Prostate gland (tissue), 2 donors: ENCODE data around the gene LIPE. TPM values are rescaled to one million over a fixed set of nuclear protein-coding genes. Genes with fewer than 3 reads are reported as not detected.

Experiments
- DNase-seq: peaks from one replicate; pipeline ENCODE4 v3.0.0-alpha.2; 2019; ENCODE audit warnings: low spot score
- H3K27ac ChIP-seq, 2 donors: fragments of 200-600 bp; sonication (generic); 2 replicates each; pipeline ENCODE4 v1.5.1; 2017 to 2019
- H3K27me3 ChIP-seq: fragments of 200-600 bp; sonication (generic); replicated peaks from 2 replicates; pipeline ENCODE4 v1.5.1; 2019; ENCODE audit not compliant: insufficient read depth
- H3K36me3 ChIP-seq, 2 donors: fragments of 200-600 bp; sonication (generic); 1 replicate in 1 of 2; 2 replicates in 1 of 2; pipeline versions ENCODE4 v1.5.1 to v1.8.1; 2017 to 2019
- H3K4me1 ChIP-seq: fragments of 200-600 bp; sonication (generic); replicated peaks from 2 replicates; pipeline ENCODE4 v1.5.1; 2019
- H3K4me3 ChIP-seq, 2 donors: fragments of 200-600 bp; sonication (generic); 2 replicates each; pipeline ENCODE4 v1.5.1; 2017 to 2019
- H3K9me3 ChIP-seq: fragments of 200-600 bp; sonication (generic); 2 replicates; pipeline ENCODE4 v1.5.1; 2017
- CTCF ChIP-seq, 4 experiments: fragments of 200-600 bp in 2 of 4; fragments of 450-650 bp in 2 of 4; sonication (generic) in 2 of 4; IDR thresholded peaks; 1 replicate in 3 of 4; 2 replicates in 1 of 4; pipeline ENCODE4 v1.5.1; 2016 to 2019; ENCODE audit warnings: antibody characterized with exemption in 4 of 4, mild to moderate bottlenecking in 2 of 4, moderate library complexity in 2 of 4
- POLR2A ChIP-seq: fragments of 450-650 bp; IDR thresholded peaks from one replicate; pipeline ENCODE4 v1.6.1; 2016; ENCODE audit warnings: antibody characterized with exemption, mild to moderate bottlenecking
- POLR2AphosphoS5 ChIP-seq: sonication (generic); formaldehyde crosslinking; IDR thresholded peaks from one replicate; pipeline ENCODE4 v1.6.1; 2017; ENCODE audit warnings: antibody characterized with exemption
- WGBS: methylation state at CpG from one replicate; pipeline ENCODE4 v1.1.5; 2018; 5-methylcytosine and 5-hydroxymethylcytosine counted together
- intact Hi-C: fragments of 100-400 bp; cut with DNase I; formaldehyde crosslinking; loops from one replicate; pipeline ENCODE4 v1.14.2; 2022
- total RNA-seq, 2 donors: library from RNA; depleted of rRNA; stranded (reverse); fragments of >200 nt; gene quantifications; one replicate each; pipeline ENCODE4 v1.1.0, GENCODE V29; 2016

The LIPE gene
- total RNA-seq, 2 donors from 2014 or later = 10.2 to 24.8 TPM

- no peak for TF ChIP-seq POLR2AphosphoS5
- no peak for TF ChIP-seq POLR2A
- TF ChIP-seq CTCF (IDR thresholded peaks at IDR 0.05) = no peak
- WGBS = 93% methylated on average over 10 of the region's 10 CpGs
- H3K27ac ChIP-seq = no peak overlapping the region
- H3K27me3 ChIP-seq = no peaks in the 10 kb centered on the region
- no peaks in the 10 kb centered on the region for H3K9me3 ChIP-seq
- intact Hi-C loops = no loop called here
- H3K36me3 ChIP-seq = no peaks in the 10 kb centered on the region
- DNase-seq = no peak
- H3K4me3 ChIP-seq = no peak overlapping the region
- H3K4me1 ChIP-seq = no peaks in the 10 kb centered on the region
Observed at GRCh38 chr19:42403586-42403985, 23.6 kb downstream of the LIPE start.

DNA sequence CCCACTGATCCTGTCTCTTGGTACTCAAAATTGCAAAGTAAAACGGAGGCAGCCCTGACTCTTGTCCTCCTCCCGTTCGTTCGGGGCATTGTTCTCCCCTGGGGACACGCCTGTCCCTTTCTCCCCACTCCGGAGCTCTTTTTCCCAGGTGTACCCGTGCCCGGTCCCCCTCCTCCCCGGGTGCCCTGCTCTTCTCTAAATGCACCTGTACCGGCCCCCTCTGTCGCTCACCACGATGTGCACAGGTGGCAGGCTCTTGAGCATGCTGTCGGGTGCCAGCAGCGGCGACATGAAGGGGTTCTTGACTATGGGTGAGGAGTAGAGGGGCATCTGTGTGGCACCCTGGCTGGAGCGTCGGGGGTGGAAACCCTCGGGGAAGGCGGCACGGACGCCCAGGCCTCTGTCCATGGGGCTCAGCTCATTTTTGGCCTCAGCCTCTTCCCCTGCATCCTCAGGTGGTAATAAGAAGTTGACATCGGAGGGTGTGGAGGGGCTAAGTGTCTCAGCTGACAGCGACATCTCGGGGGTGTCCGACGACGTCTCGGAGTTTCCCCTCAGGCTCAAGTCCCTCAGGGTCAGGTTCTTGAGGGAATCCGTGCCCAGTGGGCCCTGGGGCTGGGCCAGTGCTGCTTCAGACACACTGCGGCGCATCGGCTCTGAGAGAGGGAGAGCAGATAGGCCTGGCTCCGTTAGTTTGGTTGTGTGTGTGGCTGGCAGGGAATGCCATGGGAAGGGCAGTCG lies 24.6 kb downstream of the LIPE start:
- WGBS = 56% methylated on average over 34 of the region's 34 CpGs
- Histone ChIP-seq H3K9me3 (no peaks in the 10 kb centered on the region), H3K27me3 (no peaks in the 10 kb centered on the region), H3K36me3 (no peaks in the 10 kb centered on the region), H3K4me1 (no peaks in the 10 kb centered on the region), H3K27ac (peak overlapping the region; percentile 72 to 76), H3K4me3 (peak overlapping the region; percentile 48 to 60)
- TF ChIP-seq POLR2AphosphoS5 (no peak), CTCF (IDR thresholded peaks at IDR 0.05) (no peak), POLR2A (no peak)
- intact Hi-C loops = no loop called here
- no peak for DNase-seq

DNA sequence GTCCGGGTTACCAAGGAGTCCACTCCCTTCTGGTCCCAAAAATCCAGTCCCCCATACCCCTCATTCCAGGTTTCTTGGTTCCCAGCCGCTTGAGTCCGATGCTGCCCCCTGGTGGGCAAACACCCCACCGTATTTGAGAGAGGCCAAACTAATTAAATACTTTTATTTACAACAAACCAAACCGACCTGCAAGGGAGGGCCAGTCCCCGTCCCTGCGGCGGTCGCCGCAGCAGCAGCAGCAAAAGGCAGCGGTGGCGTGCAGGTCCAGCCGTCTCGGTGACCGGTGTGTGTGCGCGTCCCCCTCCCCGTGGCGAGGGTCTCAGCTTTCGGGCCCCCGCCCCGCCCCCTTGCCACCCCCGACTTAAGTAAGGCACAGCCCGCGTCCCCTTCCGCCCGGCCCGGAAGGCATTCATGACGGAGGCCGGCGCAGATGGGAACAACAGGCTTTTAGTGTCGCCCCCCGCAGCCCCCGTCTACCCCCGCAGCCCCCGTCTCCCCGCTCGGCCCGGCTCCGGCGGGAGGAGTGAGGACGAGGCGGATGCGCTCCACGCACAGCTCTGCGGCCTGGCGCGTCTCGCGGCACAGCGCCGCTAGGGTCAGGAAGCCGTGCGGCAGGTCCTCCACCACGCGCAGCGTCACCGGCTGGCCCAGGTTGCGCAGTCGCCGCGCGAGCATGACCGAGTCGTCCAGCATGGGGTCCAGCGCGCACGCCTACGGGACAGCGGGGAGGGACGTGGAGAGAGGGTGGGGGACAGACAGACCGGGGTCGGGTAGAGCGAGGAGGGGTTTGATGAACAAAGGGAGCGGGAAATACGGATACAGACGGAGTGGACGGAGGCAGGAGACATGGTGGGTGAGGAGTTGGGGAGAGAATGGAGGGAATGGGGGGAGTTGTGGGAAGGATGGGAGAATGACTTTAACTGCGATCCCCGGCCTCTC lies 25.6 kb downstream of the LIPE start:
- intact Hi-C loops = no loop called here
- no peaks in the 10 kb centered on the region for H3K4me1 ChIP-seq
- no peaks in the 10 kb centered on the region for H3K27me3 ChIP-seq
- WGBS = 1% methylated on average over 67 of the region's 80 CpGs
- H3K27ac ChIP-seq = peak overlapping the region; percentile 72 to 76
- peak; percentile 88 for DNase-seq
- peak; percentile 77 to 93 (median 85) for TF ChIP-seq CTCF (IDR thresholded peaks at IDR 0.05)
- peak; percentile 29 for TF ChIP-seq POLR2A
- peak; percentile 30 for TF ChIP-seq POLR2AphosphoS5
- H3K9me3 ChIP-seq = no peaks in the 10 kb centered on the region
- no peaks in the 10 kb centered on the region for H3K36me3 ChIP-seq
- H3K4me3 ChIP-seq = peak overlapping the region; percentile 48 to 60

- WGBS = 93% methylated on average over 1 of the region's 1 CpG
- H3K27me3 ChIP-seq = no peaks in the 10 kb centered on the region
- no peak for DNase-seq
- intact Hi-C loops = no loop called here
- H3K27ac ChIP-seq = no peak overlapping the region
- TF ChIP-seq POLR2AphosphoS5 (no peak), POLR2A (no peak), CTCF (IDR thresholded peaks at IDR 0.05) (no peak)
- H3K4me3 ChIP-seq = no peak overlapping the region
- H3K9me3 ChIP-seq = no peaks in the 10 kb centered on the region
- no peaks in the 10 kb centered on the region for H3K36me3 ChIP-seq
- no peaks in the 10 kb centered on the region for H3K4me1 ChIP-seq
Observed at GRCh38 chr19:42400404-42400803, 26.8 kb downstream of the LIPE start.
